Stimulated activated naive CD4-positive, alpha-beta T cell (primary cell): Measurements from ENCODE around the gene SPEG.

Experiments used
- DNase-seq, 6 experiments: peaks; one replicate each; lab custom pipeline; 2025; lab: John Stamatoyannopoulos, UW

The SPEG gene

GRCh38 chr2:219480004-219480403 lies 45.4 kb downstream of the SPEG start:
- DNase-seq: no peak

- no peak for DNase-seq
Observed at GRCh38 chr2:219482674-219483405, 48.2 kb downstream of the SPEG start.

GRCh38 chr2:219483451-219484342 lies 49.1 kb downstream of the SPEG start:
- DNase-seq: no peak

GRCh38 chr2:219484343-219485200 lies 49.9 kb downstream of the SPEG start:
- DNase-seq: peak in 1 of 6 experiments; percentile 19

GRCh38 chr2:219485201-219485580 lies 50.5 kb downstream of the SPEG start:
- DNase-seq: no peak

GRCh38 chr2:219486380-219486959 lies 51.8 kb downstream of the SPEG start:
- DNase-seq: no peak

- DNase-seq: no peak
Observed at GRCh38 chr2:219488149-219488843, 53.7 kb downstream of the SPEG start.

- no peak for DNase-seq
Observed at GRCh38 chr2:219488844-219489194, 54.2 kb downstream of the SPEG start.

GRCh38 chr2:219489315-219489714 lies 54.7 kb downstream of the SPEG start:
- DNase-seq: no peak

GRCh38 chr2:219490186-219490585 lies 55.5 kb downstream of the SPEG start:
- no peak for DNase-seq

GRCh38 chr2:219490600-219491130 lies 56.0 kb downstream of the SPEG start:
- no peak for DNase-seq

GRCh38 chr2:219491278-219491963 lies 56.8 kb downstream of the SPEG start:
- DNase-seq: no peak

- no peak for DNase-seq
Observed at GRCh38 chr2:219492575-219492974, 57.9 kb downstream of the SPEG start.

- DNase-seq: no peak
Observed at GRCh38 chr2:219493086-219493485, 58.4 kb downstream of the SPEG start.

GRCh38 chr2:219494952-219495530 lies 60.4 kb downstream of the SPEG start:
- DNase-seq: no peak

GRCh38 chr2:219495531-219496122 lies 61.0 kb downstream of the SPEG start:
- peak in 5 of 6 experiments; percentile 16 to 50 (median 34) for DNase-seq

GRCh38 chr2:219496247-219496824 lies 61.7 kb downstream of the SPEG start:
- no peak for DNase-seq

- peak in 2 of 6 experiments; percentile 8 to 25 for DNase-seq
Observed at GRCh38 chr2:219496825-219497494, 62.3 kb downstream of the SPEG start.
